Measurements from ENCODE around the gene DUSP1.

The DUSP1 gene

DNA sequence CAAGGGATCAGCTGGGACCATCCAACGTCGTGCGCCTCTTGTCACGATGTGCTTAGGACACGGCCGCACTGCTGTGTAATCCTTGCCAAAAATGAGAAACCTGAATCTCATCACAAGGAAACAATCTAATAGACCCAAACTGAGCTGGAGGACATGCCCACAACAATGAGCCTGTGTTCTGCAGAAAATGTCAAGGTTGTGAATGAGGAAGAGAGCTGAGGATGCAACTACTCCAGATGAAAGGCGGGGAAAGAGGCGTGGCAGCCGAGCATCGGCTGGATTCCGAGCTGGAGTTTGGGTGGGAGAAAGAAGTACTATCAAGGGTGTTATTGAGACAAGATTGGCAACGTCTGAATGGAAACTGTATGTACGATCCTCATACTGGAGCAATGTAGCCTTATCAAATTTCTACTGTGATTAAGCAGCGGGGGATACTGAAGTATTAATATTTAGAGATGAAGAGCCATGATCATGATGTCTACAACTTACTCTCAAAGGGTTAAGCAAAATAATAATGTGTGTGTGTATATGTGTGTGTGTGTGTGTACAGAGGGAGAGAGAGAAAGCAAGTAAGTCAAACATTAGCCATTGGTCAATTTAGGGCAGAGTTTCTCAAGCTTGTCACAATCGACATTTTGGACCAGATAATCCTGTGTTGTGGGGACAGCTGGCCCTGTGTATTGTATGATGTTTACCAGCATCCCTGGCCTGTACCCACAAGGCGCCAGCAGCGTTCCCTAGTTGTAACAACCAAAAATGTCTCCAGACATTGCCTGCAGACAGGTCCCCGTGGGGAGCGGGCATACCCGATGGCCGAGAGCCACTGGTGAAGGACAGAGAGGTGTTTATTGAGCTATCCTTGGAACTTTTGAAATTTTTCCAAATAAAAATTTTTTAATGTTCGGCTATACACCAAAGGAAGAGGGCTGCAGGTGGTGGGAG, 46.5 kb downstream of the DUSP1 start:
- no peak for DNase-seq (ENCODE audit: low read depth in 2 of 2)

DNA sequence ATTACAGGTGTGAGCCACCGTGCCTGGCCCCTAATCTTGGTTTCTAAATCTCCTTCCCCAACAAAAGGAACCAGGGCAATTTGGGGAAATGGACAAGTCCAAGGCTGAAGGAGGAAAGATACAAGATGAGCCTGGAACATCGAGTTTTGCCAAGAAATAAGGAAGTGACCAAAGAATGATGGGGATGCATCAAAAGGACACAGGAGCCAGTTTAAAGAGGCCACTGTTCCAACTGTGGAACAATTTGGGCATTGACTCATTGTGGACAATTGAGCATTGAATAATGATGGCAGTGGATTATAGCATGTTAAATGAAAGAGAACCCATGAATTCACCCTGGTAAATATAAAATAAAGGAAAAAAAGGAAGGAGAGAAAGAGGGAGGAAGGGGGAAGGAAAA, 47.5 kb downstream of the DUSP1 start:
- DNase-seq (ENCODE audit: low read depth in 2 of 2) = no peak

DNA sequence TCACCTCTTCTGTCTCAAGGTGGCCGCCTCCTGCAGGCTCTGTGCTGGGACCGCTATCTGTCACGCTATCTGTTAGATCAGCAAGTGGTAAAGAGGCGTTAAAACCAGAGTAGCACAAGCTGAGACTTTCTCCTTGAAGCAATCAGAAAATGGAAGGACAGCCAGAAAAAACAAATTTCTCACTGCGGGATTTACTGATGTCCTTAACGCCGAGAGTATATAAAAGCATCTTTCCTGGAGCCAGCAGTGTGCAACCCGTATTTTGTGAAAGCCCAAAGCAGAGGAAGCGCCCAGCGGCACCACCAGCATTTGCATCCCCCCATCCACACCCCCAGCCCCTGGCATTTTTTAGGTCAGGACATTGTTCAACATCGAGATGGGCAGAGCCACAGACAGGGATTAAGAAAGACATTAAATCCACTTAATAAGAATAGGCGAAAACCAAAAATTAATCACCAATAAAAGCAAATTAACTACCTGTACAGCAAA, 48.6 kb downstream of the DUSP1 start:
- no peak for DNase-seq (ENCODE audit: low read depth in 2 of 2)

DNA sequence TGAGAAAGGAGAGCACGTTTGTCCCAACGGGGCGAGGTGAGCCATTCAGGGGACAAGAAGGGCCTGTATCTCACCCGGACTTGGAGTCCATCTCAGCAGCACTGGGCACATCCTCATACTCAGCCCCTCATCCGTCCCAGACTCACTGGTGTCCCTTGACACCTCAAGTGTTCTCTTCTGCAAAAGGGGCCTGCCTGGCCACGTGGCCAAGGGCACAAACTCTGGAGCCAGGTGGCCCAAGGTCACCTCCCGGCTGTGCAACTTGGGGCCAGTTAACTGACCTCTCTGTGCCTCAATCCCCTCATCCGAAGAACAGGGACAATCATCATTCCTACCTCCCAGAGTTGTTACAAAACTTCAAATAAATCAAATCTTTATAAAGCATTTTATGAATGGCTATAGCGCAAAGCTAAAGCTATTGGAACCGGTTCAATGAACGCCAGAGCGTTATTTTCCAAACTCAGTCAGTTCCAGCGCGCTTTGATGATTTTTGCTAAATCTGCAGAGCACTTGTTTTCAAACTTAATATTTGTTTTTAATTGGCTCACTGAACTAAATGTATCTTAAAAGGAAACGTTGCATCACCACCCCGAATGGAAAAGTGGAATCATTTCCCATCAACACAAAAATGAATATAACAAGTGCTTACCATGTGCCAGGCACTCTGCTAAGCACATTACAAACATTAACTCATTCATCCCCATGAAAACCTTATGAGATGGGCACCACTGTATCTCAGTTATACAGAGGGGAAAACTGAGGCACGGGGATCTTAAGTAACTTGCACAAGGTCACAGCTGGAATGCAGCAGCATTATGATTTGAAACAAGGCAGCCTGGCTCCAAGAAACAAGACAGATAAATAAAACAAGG, 49.3 kb downstream of the DUSP1 start:
- DNase-seq (ENCODE audit: low read depth in 2 of 2) = no peak

DNA sequence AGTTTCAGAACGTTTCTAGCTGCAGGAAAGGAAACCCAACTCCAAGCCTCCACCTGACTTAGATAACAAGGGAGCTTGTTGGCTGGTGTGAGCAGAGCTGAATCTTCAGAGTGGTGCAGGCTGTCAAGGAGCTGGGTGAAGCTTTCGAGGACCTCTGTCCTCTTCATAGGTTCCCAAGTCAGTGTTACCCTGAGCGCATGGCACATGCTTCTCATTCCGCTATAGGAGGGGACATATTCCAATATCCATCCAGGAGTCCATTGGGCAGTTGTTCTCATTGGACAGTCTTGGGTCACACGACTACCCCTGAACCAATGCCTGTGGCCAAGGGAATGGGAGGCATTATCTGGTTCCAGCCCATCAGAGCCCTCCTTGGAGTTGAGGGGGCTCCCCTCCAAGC, 50.3 kb downstream of the DUSP1 start:
- DNase-seq (ENCODE audit: low read depth in 2 of 2) = no peak

DNA sequence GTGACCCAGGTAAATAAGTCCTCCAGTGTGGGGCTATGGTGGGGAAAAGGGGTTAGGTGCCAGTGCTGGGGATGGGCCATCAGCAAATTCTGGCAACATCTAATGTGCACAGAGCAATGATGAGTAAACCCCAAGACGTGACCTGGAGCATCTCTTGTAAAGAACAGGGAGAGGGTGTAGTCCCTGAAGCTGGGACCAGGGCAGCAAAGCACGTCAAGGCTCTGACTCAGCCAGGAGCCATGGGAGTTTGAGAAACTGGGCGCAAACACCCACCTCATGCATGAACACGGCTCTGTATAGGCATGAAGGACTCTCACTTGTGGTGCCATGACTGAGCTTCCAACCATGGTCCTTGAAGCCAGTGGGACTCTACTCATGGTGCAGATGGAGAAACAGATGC, 51.8 kb downstream of the DUSP1 start:
- no peak for DNase-seq (ENCODE audit: low read depth in 2 of 2)

DNA sequence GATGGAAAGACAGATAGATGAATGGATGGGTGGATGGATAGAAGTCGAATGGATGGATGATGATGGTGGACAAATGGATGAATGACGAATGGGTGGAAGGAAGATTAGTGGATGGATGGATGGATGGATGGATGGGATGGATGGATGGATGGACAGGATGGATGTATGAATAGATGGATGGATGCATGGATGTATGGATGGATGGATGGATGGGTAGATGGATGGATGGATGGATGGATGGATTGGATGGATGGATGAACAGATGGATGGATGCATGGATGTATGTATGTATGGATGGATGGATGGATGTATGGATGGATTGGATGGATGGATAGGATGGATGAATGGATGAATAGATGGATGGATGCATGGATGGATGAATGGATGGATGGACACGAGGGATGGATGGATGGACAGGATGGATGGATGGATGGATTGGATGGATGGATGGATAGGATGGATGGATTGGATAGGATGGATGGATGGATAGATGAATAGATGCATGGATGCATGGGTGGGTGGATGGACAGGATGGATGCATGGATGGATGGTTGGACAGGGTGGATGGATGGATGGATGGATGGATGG, 52.4 kb downstream of the DUSP1 start:
- no peak for DNase-seq (ENCODE audit: low read depth in 2 of 2)

Measured in fibroblast of skin of left biceps (primary cell).